ENCODE results near the gene NHLRC4. TPM values are rescaled to one million over a fixed set of nuclear protein-coding genes. Genes with fewer than 3 reads are reported as not detected.

NHLRC4 gene
- total RNA-seq, 1 donor from 2014 or later: 2.7 TPM

- H3K27me3 ChIP-seq (ENCODE audit: low read depth): no peaks in the 10 kb centered on the region
These were observed 23.5 kb downstream of the NHLRC4 start for GRCh38 chr16:590188-590814.

GRCh38 chr16:590815-591200, 24.0 kb downstream of the NHLRC4 start:
- H3K27ac ChIP-seq: peak overlapping the region; percentile 91

More at GRCh38 chr16:590188-590814, 23.5 kb downstream of the NHLRC4 start:
- intact Hi-C loops (cut with DNase I): no loop called here
- peaks cover 71% of the 10 kb centered on the region for H3K4me1 ChIP-seq
- H3K9me3 ChIP-seq: no peaks in the 10 kb centered on the region
- DNase-seq (peak; percentile 75), ATAC-seq (no peak)
- H3K4me3 ChIP-seq: peak overlapping the region; percentile 92
- H3K27ac ChIP-seq: peak overlapping the region; percentile 91
- no peak for TF ChIP-seq CTCF (IDR thresholded peaks at IDR 0.05)
- no peaks in the 10 kb centered on the region for H3K36me3 ChIP-seq

GRCh38 chr16:591231-591630, 24.4 kb downstream of the NHLRC4 start:
- intact Hi-C loops (cut with DNase I): no loop called here
- peak overlapping the region; percentile 92 for H3K4me3 ChIP-seq
- no peaks in the 10 kb centered on the region for H3K27me3 ChIP-seq (ENCODE audit: low read depth)
- peaks cover under 1% of the 10 kb centered on the region for H3K36me3 ChIP-seq
- peak; percentile 47 for DNase-seq
- H3K4me1 ChIP-seq: peaks cover 75% of the 10 kb centered on the region
- H3K27ac ChIP-seq: peak overlapping the region; percentile 91
- TF ChIP-seq CTCF (IDR thresholded peaks at IDR 0.05): no peak
- no peak for ATAC-seq
- H3K9me3 ChIP-seq: no peaks in the 10 kb centered on the region

More at GRCh38 chr16:590815-591200, 24.0 kb downstream of the NHLRC4 start:
- Histone ChIP-seq H3K9me3 (no peaks in the 10 kb centered on the region), H3K4me3 (peak overlapping the region; percentile 92), H3K4me1 (peaks cover 71% of the 10 kb centered on the region), H3K27me3 (ENCODE audit: low read depth) (no peaks in the 10 kb centered on the region), H3K36me3 (no peaks in the 10 kb centered on the region)
- ATAC-seq: no peak
- intact Hi-C loops (cut with DNase I): no loop called here
- no peak for TF ChIP-seq CTCF (IDR thresholded peaks at IDR 0.05)
- DNase-seq: no peak

- no peak for TF ChIP-seq CTCF (IDR thresholded peaks at IDR 0.05)
- H3K36me3 ChIP-seq: peaks cover 6% of the 10 kb centered on the region
- intact Hi-C loops (cut with DNase I): no loop called here
- H3K4me1 ChIP-seq: peaks cover 79% of the 10 kb centered on the region
- ATAC-seq: no peak
- H3K4me3 ChIP-seq: peak overlapping the region; percentile 92
- no peaks in the 10 kb centered on the region for H3K9me3 ChIP-seq
- H3K27me3 ChIP-seq (ENCODE audit: low read depth): no peaks in the 10 kb centered on the region
- H3K27ac ChIP-seq: peak overlapping the region; percentile 91
- peak; percentile 44 for DNase-seq
These were observed 25.2 kb downstream of the NHLRC4 start for GRCh38 chr16:591892-592517.

GRCh38 chr16:592518-593306, 25.9 kb downstream of the NHLRC4 start:
- peaks cover 72% of the 10 kb centered on the region for H3K4me1 ChIP-seq

More at GRCh38 chr16:592518-593306, 25.9 kb downstream of the NHLRC4 start:
- TF ChIP-seq CTCF (IDR thresholded peaks at IDR 0.05): no peak
- ATAC-seq: peak; percentile 22 to 26
- peak overlapping the region; percentile 91 for H3K27ac ChIP-seq
- intact Hi-C loops (cut with DNase I): no loop called here
- peak; percentile 87 for DNase-seq
- peaks cover 6% of the 10 kb centered on the region for H3K36me3 ChIP-seq
- H3K27me3 ChIP-seq (ENCODE audit: low read depth): no peaks in the 10 kb centered on the region
- no peaks in the 10 kb centered on the region for H3K9me3 ChIP-seq
- peak overlapping the region; percentile 92 for H3K4me3 ChIP-seq
